ENCODE data around the gene TRIM54.

TRIM54 gene

GRCh38 chr2:27307545-27308358, 25.5 kb downstream of the TRIM54 start:
- TF ChIP-seq CTCF (IDR thresholded peaks at IDR 0.05) (no peak), ZFX (IDR thresholded peaks at IDR 0.05; ENCODE audit: borderline replicate concordance) (no peak)
- no peak overlapping the region for H3K27ac ChIP-seq

GRCh38 chr2:27308359-27308881, 26.2 kb downstream of the TRIM54 start, which contains the start of gene UCN:
Gene UCN, minus strand, starts transcription at chr2:27308445. Its CDS starts 550 bp downstream, at chr2:27307895.
- TF ChIP-seq ZFX (IDR thresholded peaks at IDR 0.05; ENCODE audit: borderline replicate concordance), result no peak
- TF ChIP-seq CTCF (IDR thresholded peaks at IDR 0.05), result no peak
- no peak within 1 kb of the TSS for H3K27ac ChIP-seq

- TF ChIP-seq CTCF (IDR thresholded peaks at IDR 0.05) (no peak), ZFX (IDR thresholded peaks at IDR 0.05; ENCODE audit: borderline replicate concordance) (no peak)
- H3K27ac ChIP-seq, result no peak overlapping the region
These were observed 27.4 kb downstream of the TRIM54 start for GRCh38 chr2:27309651-27310050.

GRCh38 chr2:27312152-27312551, 29.9 kb downstream of the TRIM54 start:
- H3K27ac ChIP-seq, result no peak overlapping the region
- no peak for TF ChIP-seq CTCF (IDR thresholded peaks at IDR 0.05)
- no peak for TF ChIP-seq ZFX (IDR thresholded peaks at IDR 0.05; ENCODE audit: borderline replicate concordance)

- H3K27ac ChIP-seq, result no peak overlapping the region
- TF ChIP-seq ZFX (IDR thresholded peaks at IDR 0.05; ENCODE audit: borderline replicate concordance) (no peak), CTCF (IDR thresholded peaks at IDR 0.05) (no peak)
These were observed 31.8 kb downstream of the TRIM54 start for GRCh38 chr2:27313882-27314645.

- no peak overlapping the region for H3K27ac ChIP-seq
These were observed 32.5 kb downstream of the TRIM54 start for GRCh38 chr2:27314709-27315108.

More at GRCh38 chr2:27314709-27315108, 32.5 kb downstream of the TRIM54 start:
- no peak for TF ChIP-seq ZFX (IDR thresholded peaks at IDR 0.05; ENCODE audit: borderline replicate concordance)
- no peak for TF ChIP-seq CTCF (IDR thresholded peaks at IDR 0.05)

Measured in 22Rv1 (cell line).